T-helper 2 cell treated with Interferon-gamma antibody and Interleukin-4, amounts not matched to agents 5 μg/mL and 100 μg/mL, for 36 hours (primary cell): ENCODE measurements around the gene HFM1.
"Not testable (repeated sequence)": the region's sequence is repeated elsewhere in the genome, so short reads cannot be mapped to it uniquely, and the experiment has no call there.

Experiments used
- DNase-seq: peaks from one replicate; pipeline ENCODE4 v3.0.0; 2021; ENCODE audit warnings: low spot score
- H3K27ac Mint-ChIP-seq: one replicate; pipeline ENCODE4 v1.8.0; 2021; ENCODE audit warnings: mild to moderate bottlenecking, mixed read lengths
- H3K27me3 Mint-ChIP-seq: one replicate; pipeline ENCODE4 v1.8.0; 2021; ENCODE audit warnings: low read depth, mixed read lengths
- H3K36me3 Mint-ChIP-seq: one replicate; pipeline ENCODE4 v1.8.0; 2021; ENCODE audit warnings: low read depth, mixed read lengths
- H3K4me1 Mint-ChIP-seq: one replicate; pipeline ENCODE4 v1.8.0; 2021; ENCODE audit warnings: low read depth, mixed read lengths
- H3K4me3 Mint-ChIP-seq: one replicate; pipeline ENCODE4 v1.8.0; 2022; ENCODE audit warnings: mild to moderate bottlenecking, moderate library complexity, mixed read lengths
- H3K9me3 Mint-ChIP-seq: one replicate; pipeline ENCODE4 v1.8.0; 2021; ENCODE audit warnings: mixed read lengths

Gene HFM1

DNA sequence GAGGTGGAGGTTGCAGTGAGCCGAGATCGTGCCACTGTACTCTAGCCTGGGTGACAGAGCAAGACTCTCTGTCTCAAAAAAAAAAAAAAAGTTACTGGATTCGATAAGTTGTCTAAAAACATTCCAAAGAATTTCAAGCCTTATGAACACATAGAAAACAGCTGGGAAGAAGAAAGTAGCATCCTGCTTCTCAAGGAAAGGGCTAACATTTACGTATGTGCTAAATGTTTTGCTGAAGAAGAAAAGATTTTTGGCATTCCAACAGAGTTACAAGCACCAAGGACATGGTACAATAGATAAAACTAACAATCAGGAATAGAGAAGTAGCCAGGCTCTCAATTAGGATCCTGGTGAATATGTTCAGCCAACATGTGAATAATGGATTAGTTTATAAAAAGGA is 69.8 kb downstream of the HFM1 start:
- no peak overlapping the region for H3K4me3 Mint-ChIP-seq
- no peak overlapping the region for H3K27ac Mint-ChIP-seq
- H3K4me1 Mint-ChIP-seq, result no peaks in the 10 kb centered on the region
- no peaks in the 10 kb centered on the region for H3K9me3 Mint-ChIP-seq
- H3K27me3 Mint-ChIP-seq, result peaks cover 7% of the 10 kb centered on the region
- no peaks in the 10 kb centered on the region for H3K36me3 Mint-ChIP-seq
- DNase-seq, result no peak

GRCh38 chr1:91325456-91325855 is 79.2 kb downstream of the HFM1 start:
- no peak overlapping the region for H3K4me3 Mint-ChIP-seq
- no peaks in the 10 kb centered on the region for H3K36me3 Mint-ChIP-seq
- H3K9me3 Mint-ChIP-seq, result no peaks in the 10 kb centered on the region
- H3K27me3 Mint-ChIP-seq, result peaks cover 7% of the 10 kb centered on the region
- no peak overlapping the region for H3K27ac Mint-ChIP-seq
- no peaks in the 10 kb centered on the region for H3K4me1 Mint-ChIP-seq
- no peak for DNase-seq

GRCh38 chr1:91314643-91315042 is 90.0 kb downstream of the HFM1 start:
- no peak for DNase-seq
- H3K4me1 Mint-ChIP-seq, result no peaks in the 10 kb centered on the region
- no peaks in the 10 kb centered on the region for H3K9me3 Mint-ChIP-seq
- H3K36me3 Mint-ChIP-seq, result no peaks in the 10 kb centered on the region
- no peak overlapping the region for H3K4me3 Mint-ChIP-seq
- no peak overlapping the region for H3K27ac Mint-ChIP-seq
- peaks cover 4% of the 10 kb centered on the region for H3K27me3 Mint-ChIP-seq

DNA sequence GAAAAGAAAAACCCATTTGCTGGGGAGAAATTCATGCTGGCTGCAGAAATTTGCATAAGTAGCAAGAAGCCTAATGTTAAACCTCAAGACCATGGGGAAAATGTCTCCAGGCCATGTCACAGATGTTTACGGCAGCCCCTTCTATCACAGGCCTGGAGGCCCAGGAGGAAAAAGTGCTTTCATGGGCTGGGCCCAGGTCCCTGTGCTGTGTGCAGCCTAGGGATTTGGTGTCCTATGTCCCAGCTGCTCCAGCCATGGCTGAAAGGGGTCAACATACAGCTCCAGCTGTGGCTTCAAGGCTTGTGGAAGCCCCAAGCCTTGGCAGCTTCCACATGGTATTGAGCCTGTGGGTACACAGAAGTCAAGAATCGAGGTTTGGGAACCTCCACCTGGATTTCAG is 93.0 kb downstream of the HFM1 start:
- H3K27ac Mint-ChIP-seq, result no peak overlapping the region
- H3K36me3 Mint-ChIP-seq, result no peaks in the 10 kb centered on the region
- no peaks in the 10 kb centered on the region for H3K27me3 Mint-ChIP-seq
- H3K9me3 Mint-ChIP-seq, result peaks cover 7% of the 10 kb centered on the region
- H3K4me1 Mint-ChIP-seq, result no peaks in the 10 kb centered on the region
- no peak overlapping the region for H3K4me3 Mint-ChIP-seq
- no peak for DNase-seq

- Mint-ChIP-seq H3K4me3 (no peak overlapping the region), H3K27ac (no peak overlapping the region), H3K9me3 (peaks cover 7% of the 10 kb centered on the region), H3K4me1 (no peaks in the 10 kb centered on the region), H3K27me3 (no peaks in the 10 kb centered on the region), H3K36me3 (no peaks in the 10 kb centered on the region)
- no peak for DNase-seq
Measured at GRCh38 chr1:91308544-91308943, 96.1 kb downstream of the HFM1 start.

- Mint-ChIP-seq H3K4me3 (no peak overlapping the region), H3K36me3 (no peaks in the 10 kb centered on the region), H3K27ac (no peak overlapping the region), H3K4me1 (no peaks in the 10 kb centered on the region), H3K27me3 (no peaks in the 10 kb centered on the region), H3K9me3 (peaks cover 11% of the 10 kb centered on the region)
- DNase-seq, result no peak
Measured at GRCh38 chr1:91307784-91308409, 96.7 kb downstream of the HFM1 start.

GRCh38 chr1:91303165-91303564 is 101.5 kb downstream of the HFM1 start:
- DNase-seq, result no peak
- Mint-ChIP-seq H3K27ac (no peak overlapping the region), H3K9me3 (peaks cover 11% of the 10 kb centered on the region), H3K4me3 (no peak overlapping the region), H3K4me1 (no peaks in the 10 kb centered on the region), H3K36me3 (no peaks in the 10 kb centered on the region), H3K27me3 (no peaks in the 10 kb centered on the region)

GRCh38 chr1:91288843-91289553 is 115.6 kb downstream of the HFM1 start:
- not testable (repeated sequence) for H3K4me3 Mint-ChIP-seq, H3K27me3 Mint-ChIP-seq, H3K4me1 Mint-ChIP-seq, DNase-seq, H3K27ac Mint-ChIP-seq, H3K36me3 Mint-ChIP-seq, H3K9me3 Mint-ChIP-seq

DNA sequence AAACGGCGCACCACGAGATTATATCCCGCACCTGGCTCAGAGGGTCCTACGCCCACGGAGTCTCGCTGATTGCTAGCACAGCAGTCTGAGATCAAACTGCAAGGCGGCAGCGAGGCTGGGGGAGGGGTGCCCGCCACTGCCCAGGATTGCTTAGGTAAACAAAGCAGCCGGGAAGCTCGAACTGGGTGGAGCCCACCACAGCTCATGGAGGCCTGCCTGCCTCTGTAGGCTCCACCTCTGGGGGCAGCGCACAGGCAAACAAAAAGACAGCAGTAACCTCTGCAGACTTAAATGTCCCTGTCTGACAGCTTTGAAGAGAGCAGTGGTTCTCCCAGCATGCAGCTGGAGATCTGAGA is 117.7 kb downstream of the HFM1 start:
- H3K36me3 Mint-ChIP-seq, H3K27me3 Mint-ChIP-seq, H3K27ac Mint-ChIP-seq, DNase-seq, H3K9me3 Mint-ChIP-seq, H3K4me1 Mint-ChIP-seq, H3K4me3 Mint-ChIP-seq: not testable (repeated sequence)

DNA sequence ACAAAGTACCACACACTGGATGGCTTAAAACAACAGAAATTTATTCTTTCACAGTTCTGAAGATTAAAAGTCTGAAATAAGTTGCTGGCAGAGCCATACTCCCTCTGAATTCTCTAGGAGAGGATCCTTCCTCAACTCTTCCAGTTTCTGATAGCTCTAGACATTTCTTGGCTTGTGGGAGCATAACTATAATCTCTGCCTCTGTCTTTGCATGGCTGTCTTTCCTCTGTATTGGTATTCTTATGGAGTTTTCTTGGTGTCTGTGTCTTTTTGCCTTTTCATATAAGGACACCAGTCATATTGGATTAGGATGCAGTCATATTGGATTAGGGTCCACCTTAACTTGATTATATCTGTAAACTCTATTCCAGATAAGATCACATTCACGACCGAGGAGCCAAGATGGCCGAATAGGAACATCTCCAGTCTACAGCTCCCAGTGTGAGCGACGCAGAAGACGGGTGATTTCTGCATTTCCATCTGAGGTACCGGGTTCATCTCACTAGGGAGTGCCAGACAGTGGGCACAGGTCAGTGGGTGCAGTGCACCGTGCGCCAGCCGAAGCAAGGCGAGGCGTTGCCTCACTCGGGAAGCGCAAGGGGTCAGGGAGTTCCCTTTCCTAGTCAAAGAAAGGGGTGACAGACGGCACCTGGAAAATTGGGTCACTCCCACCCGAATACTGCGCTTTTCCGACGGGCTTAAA is 118.2 kb downstream of the HFM1 start:
- H3K9me3 Mint-ChIP-seq, DNase-seq, H3K4me1 Mint-ChIP-seq, H3K4me3 Mint-ChIP-seq, H3K27ac Mint-ChIP-seq, H3K36me3 Mint-ChIP-seq, H3K27me3 Mint-ChIP-seq: not testable (repeated sequence)

DNA sequence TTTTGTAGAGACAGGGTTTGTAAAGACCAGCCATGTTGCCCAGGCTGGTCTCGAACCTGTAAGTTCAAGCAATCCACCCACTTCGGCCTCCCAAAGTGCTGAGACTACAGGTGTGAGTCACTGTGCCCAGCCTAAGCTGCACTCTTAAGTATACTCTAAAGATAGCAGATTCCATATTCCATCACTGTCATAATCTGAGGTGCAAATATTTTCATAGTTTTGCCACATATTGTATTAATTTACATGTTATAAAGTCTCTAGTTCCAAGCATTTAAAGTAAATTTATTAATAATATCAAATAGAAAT is 121.3 kb downstream of the HFM1 start:
- Mint-ChIP-seq H3K36me3 (no peaks in the 10 kb centered on the region), H3K27ac (no peak overlapping the region), H3K4me1 (peaks cover 4% of the 10 kb centered on the region), H3K9me3 (no peaks in the 10 kb centered on the region), H3K4me3 (no peak overlapping the region), H3K27me3 (peaks cover 15% of the 10 kb centered on the region)
- DNase-seq, result no peak

DNA sequence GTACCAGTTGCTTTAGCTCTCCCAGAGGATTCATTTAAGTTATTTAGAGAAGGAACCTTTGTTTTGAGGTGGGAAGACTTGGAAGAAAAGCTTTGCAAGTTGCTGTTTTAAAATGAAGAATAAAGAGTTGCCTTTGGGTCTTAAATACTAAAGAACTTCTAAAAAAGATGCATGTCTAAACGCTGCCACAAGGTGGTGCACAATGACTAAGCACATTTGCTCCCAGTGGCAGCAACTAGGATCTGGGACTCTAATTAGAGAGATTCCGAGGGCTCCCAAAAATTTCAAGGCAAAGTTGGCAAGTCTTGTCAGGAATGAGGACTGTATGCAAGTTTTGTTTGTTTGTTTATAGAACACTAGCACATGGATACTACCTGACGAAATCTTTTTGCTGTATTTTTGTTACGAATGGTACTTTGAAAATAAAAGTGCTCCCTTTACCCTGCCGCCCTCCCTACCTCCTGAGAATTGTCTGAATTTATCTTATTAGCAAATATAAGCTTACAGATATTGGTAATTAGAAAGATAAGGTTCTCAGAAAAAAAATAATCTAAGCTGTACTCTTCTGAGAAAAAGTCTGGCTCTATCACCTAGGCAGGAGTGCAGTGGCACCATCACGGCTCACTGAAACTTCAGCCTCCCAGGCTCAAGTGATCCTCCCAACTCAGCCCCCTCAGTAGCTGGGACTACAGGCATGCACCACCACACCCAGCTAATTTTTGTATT is 121.8 kb downstream of the HFM1 start:
- H3K9me3 Mint-ChIP-seq, result no peaks in the 10 kb centered on the region
- no peak overlapping the region for H3K4me3 Mint-ChIP-seq
- H3K27ac Mint-ChIP-seq, result no peak overlapping the region
- H3K36me3 Mint-ChIP-seq, result no peaks in the 10 kb centered on the region
- peaks cover 4% of the 10 kb centered on the region for H3K4me1 Mint-ChIP-seq
- peak; percentile 14 for DNase-seq
- H3K27me3 Mint-ChIP-seq, result peaks cover 17% of the 10 kb centered on the region

DNA sequence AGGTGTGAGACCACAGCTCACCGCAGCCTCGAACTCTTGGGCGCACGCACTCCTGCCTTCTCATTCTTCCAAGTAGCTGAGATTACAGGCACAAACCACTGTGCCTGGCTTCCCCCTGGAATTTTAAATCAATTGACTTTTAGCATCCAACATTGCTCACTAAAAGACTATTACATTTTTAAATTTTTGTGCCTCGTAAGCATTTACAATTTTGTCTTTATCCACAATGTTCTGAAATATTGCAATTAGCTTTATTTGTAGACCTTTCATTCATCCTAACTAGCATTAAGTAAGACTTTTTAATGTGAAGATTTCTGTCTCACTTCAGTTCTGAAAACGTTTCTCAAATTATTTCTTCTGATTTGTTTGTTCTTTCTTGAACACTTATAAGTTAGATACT is 122.9 kb downstream of the HFM1 start:
- H3K9me3 Mint-ChIP-seq, result no peaks in the 10 kb centered on the region
- H3K4me3 Mint-ChIP-seq, result no peak overlapping the region

GRCh38 chr1:91278754-91279153 is 125.9 kb downstream of the HFM1 start:
- DNase-seq, result no peak
- no peak overlapping the region for H3K4me3 Mint-ChIP-seq
- H3K27me3 Mint-ChIP-seq, result peaks cover 17% of the 10 kb centered on the region

More for the DNA sequence above, 122.9 kb downstream of the HFM1 start:
- DNase-seq, result no peak
- Mint-ChIP-seq H3K4me1 (peaks cover 4% of the 10 kb centered on the region), H3K27me3 (peaks cover 17% of the 10 kb centered on the region), H3K36me3 (no peaks in the 10 kb centered on the region), H3K27ac (no peak overlapping the region)

More at GRCh38 chr1:91278754-91279153, 125.9 kb downstream of the HFM1 start:
- Mint-ChIP-seq H3K27ac (no peak overlapping the region), H3K9me3 (no peaks in the 10 kb centered on the region), H3K4me1 (peaks cover 4% of the 10 kb centered on the region), H3K36me3 (no peaks in the 10 kb centered on the region)
